ENCODE measurements around the gene ADCY4.
"Not testable (repeated sequence)": the region's sequence is repeated elsewhere in the genome, so short reads cannot be mapped to it uniquely, and the experiment has no call there.

The ADCY4 gene

GRCh38 chr14:24378981-24379906 is 44.4 kb upstream of the ADCY4 start:
- no peak for TF ChIP-seq CTCF (conservative IDR thresholded peaks at IDR 0.05; ENCODE audit: control insufficient read depth, insufficient read depth, low read depth, low read length)
- H3K4me3 ChIP-seq (ENCODE audit: control insufficient read depth, low read depth, low read length): no peak overlapping the region
- no peak for DNase-seq (ENCODE audit: low read depth)

- no peak overlapping the region for H3K4me3 ChIP-seq (ENCODE audit: control insufficient read depth, low read depth, low read length)
- DNase-seq (ENCODE audit: low read depth): no peak
- TF ChIP-seq CTCF (conservative IDR thresholded peaks at IDR 0.05; ENCODE audit: control insufficient read depth, insufficient read depth, low read depth, low read length): no peak
These were observed 43.5 kb upstream of the ADCY4 start for GRCh38 chr14:24378327-24378726.

DNA sequence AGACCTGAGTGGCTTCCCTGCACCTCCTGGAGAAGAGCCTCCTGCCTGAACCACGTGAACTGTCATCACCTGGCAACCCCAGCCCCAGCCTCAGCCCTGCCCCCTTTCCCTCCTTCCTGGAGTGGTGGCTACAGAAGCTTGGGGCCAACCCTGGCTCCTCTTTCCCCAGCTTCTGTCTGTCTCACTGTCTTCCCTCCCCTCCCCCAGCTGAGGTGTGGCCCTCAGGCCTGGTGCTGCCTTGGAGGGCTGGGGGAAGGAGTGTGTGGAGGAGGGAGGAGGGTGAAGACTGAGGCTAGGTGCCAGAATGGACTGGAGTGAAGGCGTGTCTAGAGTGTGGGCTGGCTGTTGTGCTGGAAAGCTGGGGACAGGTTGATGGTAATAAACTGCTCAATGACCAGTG is 42.8 kb upstream of the ADCY4 start:
- no peak overlapping the region for H3K4me3 ChIP-seq (ENCODE audit: control insufficient read depth, low read depth, low read length)
- no peak for TF ChIP-seq CTCF (conservative IDR thresholded peaks at IDR 0.05; ENCODE audit: control insufficient read depth, insufficient read depth, low read depth, low read length)
- DNase-seq (ENCODE audit: low read depth): no peak

GRCh38 chr14:24377126-24377525 is 42.3 kb upstream of the ADCY4 start:
- no peak for DNase-seq (ENCODE audit: low read depth)
- TF ChIP-seq CTCF (conservative IDR thresholded peaks at IDR 0.05; ENCODE audit: control insufficient read depth, insufficient read depth, low read depth, low read length): no peak
- H3K4me3 ChIP-seq (ENCODE audit: control insufficient read depth, low read depth, low read length): no peak overlapping the region

- TF ChIP-seq CTCF (conservative IDR thresholded peaks at IDR 0.05; ENCODE audit: control insufficient read depth, insufficient read depth, low read depth, low read length): no peak
- no peak overlapping the region for H3K4me3 ChIP-seq (ENCODE audit: control insufficient read depth, low read depth, low read length)
These were observed 41.7 kb upstream of the ADCY4 start for GRCh38 chr14:24376448-24377070.

DNA sequence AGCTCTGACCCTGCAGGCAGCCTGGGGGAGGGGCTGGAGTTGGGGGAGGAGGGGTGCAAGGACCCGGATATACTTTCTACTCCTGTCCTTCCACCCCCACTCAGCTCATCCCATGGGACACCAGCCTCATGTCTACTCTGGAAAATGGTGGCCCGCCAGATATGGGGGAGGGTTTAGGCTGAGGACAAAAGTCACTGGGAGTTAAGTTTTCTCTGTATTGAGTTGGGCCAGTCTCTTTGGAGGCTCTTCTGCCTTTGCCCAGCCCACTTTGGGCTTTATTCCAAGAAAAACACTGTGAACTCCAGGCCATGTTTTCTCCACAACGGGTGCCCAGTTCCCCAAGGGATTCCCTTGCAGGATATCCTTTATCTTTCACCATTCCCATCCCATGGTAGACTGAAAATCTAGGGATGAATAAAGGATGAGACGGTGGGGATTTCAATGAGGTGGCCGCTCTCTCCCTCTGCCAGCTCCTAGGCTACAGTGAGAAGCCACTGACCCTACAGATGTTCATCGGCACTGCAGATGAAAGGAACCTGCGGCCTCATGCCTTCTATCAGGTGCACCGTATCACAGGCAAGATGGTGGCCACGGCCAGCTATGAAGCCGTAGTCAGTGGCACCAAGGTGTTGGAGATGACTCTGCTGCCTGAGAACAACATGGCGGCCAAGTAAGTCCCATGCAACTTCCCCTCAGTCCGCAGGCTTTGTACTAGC is 38.0 kb upstream of the ADCY4 start:
- DNase-seq (ENCODE audit: low read depth): peak; percentile 71
- TF ChIP-seq CTCF (conservative IDR thresholded peaks at IDR 0.05; ENCODE audit: control insufficient read depth, insufficient read depth, low read depth, low read length): no peak
- H3K4me3 ChIP-seq (ENCODE audit: control insufficient read depth, low read depth, low read length): no peak overlapping the region

More at GRCh38 chr14:24376448-24377070, 41.7 kb upstream of the ADCY4 start:
- DNase-seq (ENCODE audit: low read depth): no peak

DNA sequence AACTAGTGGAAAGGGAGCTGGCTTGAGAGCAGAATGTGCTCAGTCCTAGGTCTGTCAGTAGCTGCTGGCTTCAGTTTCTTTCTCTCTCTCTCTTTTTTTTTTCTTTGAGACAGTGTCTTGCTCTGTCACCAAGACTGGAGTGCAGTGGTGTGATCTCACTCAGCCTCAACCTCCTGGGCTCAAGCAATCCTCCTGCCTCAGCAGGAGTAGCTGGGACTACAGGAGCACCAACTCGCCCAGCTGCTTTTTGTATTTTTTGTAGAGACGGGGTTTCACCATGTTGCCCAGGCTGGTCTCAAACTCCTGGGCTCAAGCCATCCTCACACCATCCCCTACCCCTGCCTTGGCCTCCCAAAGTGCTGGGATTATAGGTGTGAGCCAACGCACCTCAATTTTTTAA is 36.7 kb upstream of the ADCY4 start:
- not testable (repeated sequence) for DNase-seq (ENCODE audit: low read depth); H3K4me3 ChIP-seq (ENCODE audit: control insufficient read depth, low read depth, low read length)

Data from fibroblast of mammary gland (primary cell).